OCI-LY3 (cell line): Measurements from ENCODE around the gene JAZF1.

Experiments used
- H2AFZ ChIP-seq: fragments of 200-600, 300-600 bp; shearing (Covaris generic); 2 replicates; pipeline ENCODE4 v1.6.0; 2014; ENCODE audit warnings: antibody characterized with exemption, low read depth, low read length
- H3K27ac ChIP-seq: fragments of 200-600, 300-600 bp; sonication (generic); 2 replicates; pipeline ENCODE4 v1.5.1; 2014; ENCODE audit warnings: mild to moderate bottlenecking, low read length, moderate library complexity, mixed read lengths
- H3K27me3 ChIP-seq: fragments of 200-600, 300-600 bp; sonication (generic); 2 replicates; pipeline ENCODE4 v1.6.1; 2014; ENCODE audit warnings: low read depth, low read length, mixed read lengths
- H3K36me3 ChIP-seq: fragments of 200-600, 300-600 bp; sonication (generic); replicated peaks from 2 replicates; pipeline ENCODE3; 2014; ENCODE audit warnings: low read depth, low read length, mixed read lengths
- H3K4me1 ChIP-seq: fragments of 300-600, 200-600 bp; sonication (generic); 2 replicates; pipeline ENCODE4 v1.6.1; 2014; ENCODE audit warnings: low read length, mixed read lengths
- H3K4me2 ChIP-seq: fragments of 200-600, 300-600 bp; sonication (generic); 2 replicates; pipeline ENCODE4 v1.6.1; 2014; ENCODE audit warnings: low read length, mixed read lengths
- H3K4me3 ChIP-seq: fragments of 300-600, 200-600 bp; sonication (generic); 2 replicates; pipeline ENCODE4 v1.5.1; 2014; ENCODE audit warnings: antibody characterized with exemption, mild to moderate bottlenecking, low read length, moderate library complexity
- H3K79me2 ChIP-seq: fragments of 300-600, 200-600 bp; shearing (Covaris generic); 2 replicates; pipeline ENCODE4 v1.6.1; 2014; ENCODE audit warnings: mild to moderate bottlenecking, low read length, mixed read lengths
- H3K9ac ChIP-seq: fragments of 300-600, 200-600 bp; shearing (Covaris generic); 2 replicates; pipeline ENCODE4 v1.6.0; 2014; ENCODE audit warnings: mild to moderate bottlenecking, low read length, moderate library complexity
- H3K9me3 ChIP-seq: fragments of 200-600, 300-600 bp; shearing (Covaris generic); 2 replicates; pipeline ENCODE4 v1.6.1; 2014; ENCODE audit warnings: low read length, mixed read lengths; ENCODE audit not compliant: insufficient read depth
- H4K20me1 ChIP-seq: fragments of 200-600, 300-600 bp; sonication (generic); 2 replicates; pipeline ENCODE4 v1.6.1; 2016; ENCODE audit warnings: low read length, mixed read lengths; ENCODE audit not compliant: insufficient read depth
- CTCF ChIP-seq: fragments of 200-600, 300-600 bp; sonication (generic); IDR thresholded peaks from 2 replicates; pipeline ENCODE4 v1.5.1; 2014; ENCODE audit warnings: antibody characterized with exemption, low read length, low read depth
- EZH2phosphoT487 ChIP-seq: fragments of 200-600 bp; shearing (Covaris generic); IDR thresholded peaks from 2 replicates; pipeline ENCODE4 v1.6.1; 2018; ENCODE audit warnings: antibody characterized with exemption, mixed run types, low read depth

The JAZF1 gene

GRCh38 chr7:28112467-28112866, 68.1 kb downstream of the JAZF1 start:
- Histone ChIP-seq H3K27ac (no peak overlapping the region), H3K27me3 (no peaks in the 10 kb centered on the region), H3K9ac (no peak overlapping the region), H3K4me3 (no peak overlapping the region), H3K9me3 (no peaks in the 10 kb centered on the region), H3K4me2 (no peak overlapping the region), H3K4me1 (no peaks in the 10 kb centered on the region), H3K36me3 (no peaks in the 10 kb centered on the region), H4K20me1 (no peaks in the 10 kb centered on the region), H3K79me2 (no peaks in the 10 kb centered on the region), H2AFZ (no peak overlapping the region)
- TF ChIP-seq EZH2phosphoT487 (no peak), CTCF (no peak)

- no peaks in the 10 kb centered on the region; the same call in 1 of the 2 replicates for H4K20me1 ChIP-seq
- H3K79me2 ChIP-seq, result no peaks in the 10 kb centered on the region
- H3K27ac ChIP-seq, result no peak overlapping the region
- H2AFZ ChIP-seq, result no peak overlapping the region
- no peaks in the 10 kb centered on the region for H3K36me3 ChIP-seq
- no peaks in the 10 kb centered on the region for H3K4me1 ChIP-seq
- no peaks in the 10 kb centered on the region for H3K27me3 ChIP-seq
- no peak overlapping the region for H3K4me3 ChIP-seq
- TF ChIP-seq EZH2phosphoT487 (no peak), CTCF (no peak)
- no peak overlapping the region for H3K4me2 ChIP-seq
- H3K9me3 ChIP-seq, result no peaks in the 10 kb centered on the region
- no peak overlapping the region for H3K9ac ChIP-seq
Observed at GRCh38 chr7:28112012-28112411, 68.6 kb downstream of the JAZF1 start.

- Histone ChIP-seq H4K20me1 (no peaks in the 10 kb centered on the region; the same call in 1 of the 2 replicates), H3K9ac (no peak overlapping the region), H3K4me3 (no peak overlapping the region), H3K27me3 (no peaks in the 10 kb centered on the region), H3K27ac (no peak overlapping the region), H2AFZ (no peak overlapping the region), H3K4me1 (no peaks in the 10 kb centered on the region), H3K79me2 (no peaks in the 10 kb centered on the region), H3K4me2 (no peak overlapping the region), H3K9me3 (no peaks in the 10 kb centered on the region), H3K36me3 (no peaks in the 10 kb centered on the region)
- TF ChIP-seq CTCF, result no peak
- no peak for TF ChIP-seq EZH2phosphoT487
Observed at GRCh38 chr7:28110427-28111012, 70.1 kb downstream of the JAZF1 start.

- H3K9me3 ChIP-seq, result no peaks in the 10 kb centered on the region
- H3K4me3 ChIP-seq, result no peak overlapping the region
- H3K27me3 ChIP-seq, result no peaks in the 10 kb centered on the region
- no peaks in the 10 kb centered on the region for H3K36me3 ChIP-seq
- TF ChIP-seq EZH2phosphoT487, result no peak
- no peak for TF ChIP-seq CTCF
- no peak overlapping the region for H3K4me2 ChIP-seq
- H3K79me2 ChIP-seq, result no peaks in the 10 kb centered on the region
- peaks cover 2% of the 10 kb centered on the region; the same call in 1 of the 2 replicates for H4K20me1 ChIP-seq
- H2AFZ ChIP-seq, result no peak overlapping the region
- H3K9ac ChIP-seq, result no peak overlapping the region
- H3K4me1 ChIP-seq, result no peaks in the 10 kb centered on the region
- no peak overlapping the region for H3K27ac ChIP-seq
Observed at GRCh38 chr7:28108747-28109146, 71.8 kb downstream of the JAZF1 start.
